HG03354 (cell line): Measurements from ENCODE around the gene CHP1.
"Not testable (repeated sequence)": the region's sequence is repeated elsewhere in the genome, so short reads cannot be mapped to it uniquely, and the experiment has no call there.

Experiments used
- ATAC-seq: cut with Tn5 transposase; IDR thresholded peaks from one replicate; pipeline ENCODE4 v1.9.1; 2021; ENCODE audit warnings: mild to moderate bottlenecking; ENCODE audit not compliant: unreplicated experiment, poor library complexity, severe bottlenecking

Gene CHP1

GRCh38 chr15:41254560-41254959 lies 23.5 kb downstream of the CHP1 start:
- no peak for ATAC-seq

GRCh38 chr15:41256103-41256502 lies 25.0 kb downstream of the CHP1 start:
- no peak for ATAC-seq

- ATAC-seq: no peak
Measured at GRCh38 chr15:41256577-41257038, 25.5 kb downstream of the CHP1 start.

- ATAC-seq: no peak
Measured at GRCh38 chr15:41258750-41259471, 27.8 kb downstream of the CHP1 start.

- ATAC-seq: no peak
Measured at GRCh38 chr15:41259546-41260189, 28.6 kb downstream of the CHP1 start.

- not testable (repeated sequence) for ATAC-seq
Measured at GRCh38 chr15:41260924-41261323, 29.9 kb downstream of the CHP1 start.

- no peak for ATAC-seq
Measured at GRCh38 chr15:41262571-41262970, 31.5 kb downstream of the CHP1 start.

- ATAC-seq: no peak
Measured at GRCh38 chr15:41263891-41264351, 32.9 kb downstream of the CHP1 start.

GRCh38 chr15:41269887-41270286 lies 38.8 kb downstream of the CHP1 start:
- no peak for ATAC-seq

- ATAC-seq: no peak
Measured at GRCh38 chr15:41276831-41277230, 45.8 kb downstream of the CHP1 start.

GRCh38 chr15:41278319-41278718 lies 47.3 kb downstream of the CHP1 start:
- ATAC-seq: no peak

- no peak for ATAC-seq
Measured at GRCh38 chr15:41279535-41280283, 48.6 kb downstream of the CHP1 start.

- ATAC-seq: no peak
Measured at GRCh38 chr15:41281236-41281635, 50.2 kb downstream of the CHP1 start.

GRCh38 chr15:41282436-41282835 lies 51.4 kb downstream of the CHP1 start:
- not testable (repeated sequence) for ATAC-seq

- not testable (repeated sequence) for ATAC-seq
Measured at GRCh38 chr15:41282980-41283652, 52.0 kb downstream of the CHP1 start.

GRCh38 chr15:41283653-41284426 lies 52.8 kb downstream of the CHP1 start:
- ATAC-seq: peak; percentile 96

- ATAC-seq: no peak
Measured at GRCh38 chr15:41284427-41285177, 53.5 kb downstream of the CHP1 start.

- ATAC-seq: no peak
Measured at GRCh38 chr15:41285285-41285684, 54.2 kb downstream of the CHP1 start.
